ENCODE data around the gene POLR3C. TPM values are rescaled to one million over a fixed set of nuclear protein-coding genes. Genes with fewer than 3 reads are reported as not detected.

Gene POLR3C
- total and polyA plus RNA-seq, 5 donors from 2014 or later = 30.3 to 52.2 (median 45.8) TPM

- peaks cover 0 to 29% (median 12%) of the 10 kb centered on the region in 4 donors for H3K4me1 Mint-ChIP-seq
- DNase-seq (peak; percentile 79 to 92 (median 83)), ATAC-seq (ENCODE audit: low read depth in 2 of 2) (peak; percentile 89 to 90)
- peak within 1 kb of the TSS; percentile 90 to 99 (median 96) for H3K4me3 Mint-ChIP-seq
- H3K36me3 ChIP-seq (ENCODE audit: control insufficient read depth, insufficient read depth, low read length) = peaks cover 26% of the 10 kb centered on the region
- peak within 1 kb of the TSS; percentile 65 for H3K27ac ChIP-seq (ENCODE audit: insufficient read depth, low read length, poor library complexity, severe bottlenecking)
- peak within 1 kb of the TSS; percentile 74 to 93 (median 92) for H3K27ac Mint-ChIP-seq
- H3K27me3 Mint-ChIP-seq = peaks cover 15% of the 10 kb centered on the region
- H3K9me3 Mint-ChIP-seq = peaks cover 0 to 1% (median 0%) of the 10 kb centered on the region in 7 donors
- H3K9me3 ChIP-seq (ENCODE audit: control insufficient read depth in 2 of 2, low read length in 2 of 2) = no peaks in the 10 kb centered on the region
- H3K36me3 Mint-ChIP-seq = peaks cover 19% of the 10 kb centered on the region
- H3K27me3 ChIP-seq (ENCODE audit: control insufficient read depth, insufficient read depth, low read length) = no peaks in the 10 kb centered on the region
- peak within 1 kb of the TSS; percentile 89 for H3K4me3 ChIP-seq (ENCODE audit: low read depth, low read length)
- H3K4me1 ChIP-seq (ENCODE audit: control insufficient read depth, insufficient read depth, low read length, poor library complexity, severe bottlenecking) = peaks cover 17% of the 10 kb centered on the region
These were observed 35.0 kb downstream of the POLR3C start, which contains the start of gene PIAS3 for GRCh38 chr1:145858901-145859490. TSS of gene PIAS3 (minus strand) at chr1:145859081. CDS start at chr1:145858990, 91 bp downstream.

- Histone ChIP-seq H3K4me3 (ENCODE audit: low read depth, low read length) (peak overlapping the region; percentile 89), H3K36me3 (ENCODE audit: control insufficient read depth, insufficient read depth, low read length) (peaks cover 20% of the 10 kb centered on the region), H3K27me3 (ENCODE audit: control insufficient read depth, insufficient read depth, low read length) (no peaks in the 10 kb centered on the region), H3K9me3 (ENCODE audit: control insufficient read depth in 2 of 2, low read length in 2 of 2) (no peaks in the 10 kb centered on the region), H3K4me1 (ENCODE audit: control insufficient read depth, insufficient read depth, low read length, poor library complexity, severe bottlenecking) (peaks cover 17% of the 10 kb centered on the region), H3K27ac (ENCODE audit: insufficient read depth, low read length, poor library complexity, severe bottlenecking) (peak overlapping the region; percentile 65)
- peak; percentile 41 to 54 for ATAC-seq (ENCODE audit: low read depth in 2 of 2)
- peak overlapping the region; percentile 74 to 93 (median 92) for H3K27ac Mint-ChIP-seq
- H3K36me3 Mint-ChIP-seq = peaks cover 16% of the 10 kb centered on the region
- H3K9me3 Mint-ChIP-seq = peaks cover 0 to 1% (median 0%) of the 10 kb centered on the region in 7 donors
- H3K4me1 Mint-ChIP-seq = peaks cover 0 to 28% (median 12%) of the 10 kb centered on the region in 4 donors
- H3K27me3 Mint-ChIP-seq = peaks cover 19% of the 10 kb centered on the region
- H3K4me3 Mint-ChIP-seq = peak overlapping the region; percentile 90 to 99 (median 96)
- peak; percentile 47 to 70 (median 66) for DNase-seq
These were observed 35.6 kb downstream of the POLR3C start for GRCh38 chr1:145859491-145860023.

- peaks cover 36% of the 10 kb centered on the region for H3K27me3 Mint-ChIP-seq
- no peaks in the 10 kb centered on the region for H3K9me3 ChIP-seq (ENCODE audit: control insufficient read depth in 2 of 2, low read length in 2 of 2)
- H3K36me3 Mint-ChIP-seq = no peaks in the 10 kb centered on the region
- H3K4me3 Mint-ChIP-seq = peak overlapping the region in 1 of 4 donors; percentile 65
- H3K4me1 ChIP-seq (ENCODE audit: control insufficient read depth, insufficient read depth, low read length, poor library complexity, severe bottlenecking) = peaks cover 8% of the 10 kb centered on the region
- H3K9me3 Mint-ChIP-seq = no peaks in the 10 kb centered on the region
- no peaks in the 10 kb centered on the region for H3K36me3 ChIP-seq (ENCODE audit: control insufficient read depth, insufficient read depth, low read length)
- no peak overlapping the region for H3K4me3 ChIP-seq (ENCODE audit: low read depth, low read length)
- ATAC-seq (ENCODE audit: low read depth in 2 of 2) = no peak
- no peak overlapping the region for H3K27ac ChIP-seq (ENCODE audit: insufficient read depth, low read length, poor library complexity, severe bottlenecking)
- H3K4me1 Mint-ChIP-seq = peaks cover 0 to 10% (median under 1%) of the 10 kb centered on the region in 4 donors
- no peak for DNase-seq
- no peak overlapping the region for H3K27ac Mint-ChIP-seq
- H3K27me3 ChIP-seq (ENCODE audit: control insufficient read depth, insufficient read depth, low read length) = no peaks in the 10 kb centered on the region
These were observed 39.5 kb downstream of the POLR3C start for GRCh38 chr1:145863282-145864018.

- ATAC-seq (ENCODE audit: low read depth in 2 of 2) (no peak), DNase-seq (no peak)
- no peak overlapping the region for H3K4me3 Mint-ChIP-seq
- H3K9me3 ChIP-seq (ENCODE audit: control insufficient read depth in 2 of 2, low read length in 2 of 2) = no peaks in the 10 kb centered on the region
- H3K4me1 Mint-ChIP-seq = peaks cover 4 to 19% (median 13%) of the 10 kb centered on the region in 4 donors
- H3K27me3 Mint-ChIP-seq = peaks cover 40% of the 10 kb centered on the region
- H3K9me3 Mint-ChIP-seq = no peaks in the 10 kb centered on the region
- H3K36me3 Mint-ChIP-seq = no peaks in the 10 kb centered on the region
- H3K27me3 ChIP-seq (ENCODE audit: control insufficient read depth, insufficient read depth, low read length) = peaks cover 2% of the 10 kb centered on the region
- H3K27ac ChIP-seq (ENCODE audit: insufficient read depth, low read length, poor library complexity, severe bottlenecking) = no peak overlapping the region
- H3K36me3 ChIP-seq (ENCODE audit: control insufficient read depth, insufficient read depth, low read length) = no peaks in the 10 kb centered on the region
- no peak overlapping the region for H3K4me3 ChIP-seq (ENCODE audit: low read depth, low read length)
- H3K27ac Mint-ChIP-seq = no peak overlapping the region
- peaks cover 13% of the 10 kb centered on the region for H3K4me1 ChIP-seq (ENCODE audit: control insufficient read depth, insufficient read depth, low read length, poor library complexity, severe bottlenecking)
These were observed 44.2 kb downstream of the POLR3C start for GRCh38 chr1:145868232-145868631.

DNA sequence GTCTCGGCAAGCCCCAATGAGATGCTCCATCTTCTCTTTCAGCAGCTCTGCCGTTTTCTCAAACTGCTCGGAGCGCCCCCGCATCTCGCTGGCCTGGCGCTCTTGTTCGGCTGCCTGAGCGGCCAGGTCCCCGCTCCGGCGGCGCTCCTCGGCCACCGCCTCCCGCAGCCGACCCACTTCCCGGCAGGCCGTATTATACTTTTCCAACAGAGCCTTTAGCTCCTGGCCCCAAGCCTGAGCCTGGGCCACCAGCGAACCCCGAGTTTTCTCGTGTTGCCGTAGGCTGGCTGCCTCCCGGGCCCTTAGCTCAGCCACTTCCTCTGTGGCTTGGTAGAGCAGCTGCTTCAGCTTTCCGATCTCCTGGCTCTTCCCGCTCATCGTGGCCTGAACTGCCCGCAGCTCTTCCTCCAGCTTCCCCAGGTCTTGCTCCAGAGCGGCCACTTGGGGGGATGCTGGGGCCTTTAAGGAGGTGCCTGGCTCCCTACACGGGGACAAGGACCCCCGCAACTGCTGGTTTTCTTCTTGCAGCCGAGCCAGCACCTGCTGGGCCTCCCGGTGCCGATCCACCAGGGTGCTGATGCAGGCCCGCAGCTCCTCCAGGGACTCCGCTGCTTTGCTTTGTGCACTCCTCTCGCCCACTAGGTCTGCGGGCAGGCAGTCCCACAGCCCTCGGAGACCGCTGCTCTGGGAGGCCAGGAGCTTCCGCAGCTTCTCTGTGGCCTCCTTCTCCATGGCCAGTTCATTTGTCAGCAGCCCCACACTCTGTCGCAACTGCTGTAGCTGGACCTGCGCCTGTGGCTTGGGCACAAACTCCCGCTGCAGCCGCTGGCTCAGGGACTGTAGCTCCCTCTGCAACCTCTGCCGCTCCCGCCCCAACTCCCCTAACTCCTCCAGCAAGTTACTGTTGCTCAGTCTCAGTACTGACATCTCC, 48.3 kb downstream of the POLR3C start:
- Histone ChIP-seq H3K27ac (ENCODE audit: insufficient read depth, low read length, poor library complexity, severe bottlenecking) (no peak overlapping the region), H3K27me3 (ENCODE audit: control insufficient read depth, insufficient read depth, low read length) (peaks cover 2% of the 10 kb centered on the region), H3K4me3 (ENCODE audit: low read depth, low read length) (peak overlapping the region; percentile 38), H3K9me3 (ENCODE audit: control insufficient read depth in 2 of 2, low read length in 2 of 2) (no peaks in the 10 kb centered on the region), H3K4me1 (ENCODE audit: control insufficient read depth, insufficient read depth, low read length, poor library complexity, severe bottlenecking) (peaks cover 13% of the 10 kb centered on the region), H3K36me3 (ENCODE audit: control insufficient read depth, insufficient read depth, low read length) (no peaks in the 10 kb centered on the region)
- H3K36me3 Mint-ChIP-seq = no peaks in the 10 kb centered on the region
- peaks cover 4 to 19% (median 13%) of the 10 kb centered on the region in 4 donors for H3K4me1 Mint-ChIP-seq
- H3K4me3 Mint-ChIP-seq = peak overlapping the region; percentile 31 to 85 (median 81)
- peaks cover 45% of the 10 kb centered on the region for H3K27me3 Mint-ChIP-seq
- ATAC-seq (ENCODE audit: low read depth in 2 of 2) (peak; percentile 77 to 81), DNase-seq (peak in 2 of 3 donors; percentile 47 to 57)
- H3K9me3 Mint-ChIP-seq = no peaks in the 10 kb centered on the region
- H3K27ac Mint-ChIP-seq = peak overlapping the region; percentile 85 to 94 (median 92)

DNA sequence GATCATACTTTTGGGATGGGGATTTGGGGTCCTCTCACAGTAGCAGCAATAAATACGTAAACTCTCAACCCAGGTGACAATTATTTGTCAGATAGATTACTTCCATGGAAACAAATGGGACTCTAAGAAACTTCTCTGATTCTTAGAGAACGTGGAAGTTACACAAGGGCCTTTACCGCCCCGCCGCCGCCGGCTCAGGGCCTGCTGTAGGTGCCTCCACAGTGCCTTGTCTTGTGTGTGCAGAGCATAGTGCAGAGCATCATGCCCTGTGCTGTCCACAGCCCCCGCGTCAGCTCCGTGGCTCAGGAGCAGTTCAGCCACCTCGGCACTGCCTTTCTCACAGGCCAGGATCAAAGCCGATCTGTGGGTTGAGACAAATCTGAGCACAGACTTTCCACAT, 50.6 kb downstream of the POLR3C start:
- Mint-ChIP-seq H3K27ac (no peak overlapping the region), H3K9me3 (no peaks in the 10 kb centered on the region), H3K4me1 (peaks cover 4 to 19% (median 13%) of the 10 kb centered on the region in 4 donors), H3K36me3 (no peaks in the 10 kb centered on the region), H3K27me3 (peaks cover 50% of the 10 kb centered on the region), H3K4me3 (peak overlapping the region in 1 of 4 donors; percentile 4)
- DNase-seq (no peak), ATAC-seq (ENCODE audit: low read depth in 2 of 2) (no peak)
- no peaks in the 10 kb centered on the region for H3K9me3 ChIP-seq (ENCODE audit: control insufficient read depth in 2 of 2, low read length in 2 of 2)
- H3K27ac ChIP-seq (ENCODE audit: insufficient read depth, low read length, poor library complexity, severe bottlenecking) = no peak overlapping the region
- H3K4me1 ChIP-seq (ENCODE audit: control insufficient read depth, insufficient read depth, low read length, poor library complexity, severe bottlenecking) = peaks cover 13% of the 10 kb centered on the region
- no peak overlapping the region for H3K4me3 ChIP-seq (ENCODE audit: low read depth, low read length)
- peaks cover 2% of the 10 kb centered on the region for H3K27me3 ChIP-seq (ENCODE audit: control insufficient read depth, insufficient read depth, low read length)
- no peaks in the 10 kb centered on the region for H3K36me3 ChIP-seq (ENCODE audit: control insufficient read depth, insufficient read depth, low read length)

- H3K36me3 ChIP-seq (ENCODE audit: control insufficient read depth, insufficient read depth, low read length) = no peaks in the 10 kb centered on the region
- Mint-ChIP-seq H3K9me3 (no peaks in the 10 kb centered on the region), H3K27ac (no peak overlapping the region), H3K36me3 (no peaks in the 10 kb centered on the region), H3K4me1 (peaks cover 0 to 8% (median 2%) of the 10 kb centered on the region in 4 donors), H3K4me3 (no peak overlapping the region), H3K27me3 (peaks cover 57% of the 10 kb centered on the region)
- H3K4me1 ChIP-seq (ENCODE audit: control insufficient read depth, insufficient read depth, low read length, poor library complexity, severe bottlenecking) = no peaks in the 10 kb centered on the region
- H3K9me3 ChIP-seq (ENCODE audit: control insufficient read depth in 2 of 2, low read length in 2 of 2) = no peaks in the 10 kb centered on the region
- DNase-seq (no peak), ATAC-seq (ENCODE audit: low read depth in 2 of 2) (no peak)
- no peaks in the 10 kb centered on the region for H3K27me3 ChIP-seq (ENCODE audit: control insufficient read depth, insufficient read depth, low read length)
- H3K27ac ChIP-seq (ENCODE audit: insufficient read depth, low read length, poor library complexity, severe bottlenecking) = no peak overlapping the region
- no peak overlapping the region for H3K4me3 ChIP-seq (ENCODE audit: low read depth, low read length)
These were observed 54.0 kb downstream of the POLR3C start for GRCh38 chr1:145877923-145878486.

Measured in CD4-positive, CD25-positive, alpha-beta regulatory T cell (primary cell).